T-cell (primary cell): ENCODE measurements around the gene MMP26. TPM values are rescaled to one million over a fixed set of nuclear protein-coding genes. Genes with fewer than 3 reads are reported as not detected.

Experiments
- ATAC-seq, 4 experiments: fragments of 200-7000 bp in 3 of 4; fragments of 150-1000 bp in 1 of 4; cut with Tn5 transposase; replicated peaks in 1 of 4; 1 replicate in 3 of 4; 2 replicates in 1 of 4; pipeline ENCODE4 v1.10.0; 2021; ENCODE audit warnings: moderate library complexity in 3 of 4, mild to moderate bottlenecking in 2 of 4, moderate number of reproducible peaks in 1 of 4
- CTCF ChIA-PET, 2 donors: fragments of 300-600 bp; sonication (Branson Sonifier 250); formaldehyde crosslinking; loops; one replicate each; lab custom pipeline; 2022; ENCODE audit warnings: antibody characterized with exemption in 2 of 2; lab: Charles Lee
- POLR2A ChIA-PET, 2 donors: fragments of 300-600 bp; sonication (Branson Sonifier 250); formaldehyde crosslinking; loops; one replicate each; lab custom pipeline; 2022; ENCODE audit warnings: antibody characterized with exemption in 2 of 2; lab: Charles Lee
- DNase-seq, 35 experiments: peaks; one replicate each; pipeline versions ENCODE4 v3.0.0 to v3.0.0-alpha.2; 2013 to 2023
- H3K27ac ChIP-seq: one replicate; pipeline ENCODE4 v1.5.1; 2013; ENCODE audit warnings: low read length
- H3K27me3 ChIP-seq, 2 experiments: replicated peaks in 1 of 2; 1 replicate in 1 of 2; 2 replicates in 1 of 2; pipeline versions ENCODE4 v1.6.1 to v1.7.0; 2013; ENCODE audit warnings: low read length in 1 of 2, mixed read lengths in 1 of 2; ENCODE audit not compliant: control insufficient read depth in 2 of 2, insufficient read depth in 2 of 2; ENCODE audit errors: extremely low read depth in 1 of 2
- H3K36me3 ChIP-seq, 2 donors: 1 replicate in 1 of 2; 2 replicates in 1 of 2; pipeline versions ENCODE4 v1.6.1 to v1.7.0; 2013; ENCODE audit warnings: low read length in 1 of 2; ENCODE audit not compliant: control insufficient read depth in 2 of 2, insufficient read depth in 1 of 2; ENCODE audit errors: extremely low read depth in 1 of 2
- H3K4me1 ChIP-seq, 2 experiments: 1 replicate in 1 of 2; 2 replicates in 1 of 2; pipeline versions ENCODE4 v1.6.1 to v1.7.0; 2013; ENCODE audit warnings: low read length in 2 of 2, mixed read lengths in 1 of 2; ENCODE audit not compliant: insufficient read depth in 2 of 2, control insufficient read depth in 1 of 2; ENCODE audit errors: extremely low read depth in 1 of 2
- H3K4me3 ChIP-seq, 2 donors: 1 replicate in 1 of 2; 2 replicates in 1 of 2; pipeline versions ENCODE4 v1.5.1 to v1.7.0; 2013; ENCODE audit warnings: mild to moderate bottlenecking in 2 of 2, low read length in 1 of 2, moderate library complexity in 1 of 2; ENCODE audit not compliant: control insufficient read depth in 1 of 2; ENCODE audit errors: extremely low read depth in 1 of 2
- H3K9me3 ChIP-seq: 2 replicates; pipeline ENCODE4 v1.7.0; 2013
- H3K27ac Mint-ChIP-seq, 2 donors: one replicate each; pipeline ENCODE4 v1.8.0; 2020 to 2021; ENCODE audit warnings: mild to moderate bottlenecking in 2 of 2, mixed read lengths in 2 of 2
- H3K27me3 Mint-ChIP-seq, 2 donors: one replicate each; pipeline ENCODE4 v1.8.0; 2021 to 2022; ENCODE audit warnings: mixed read lengths in 2 of 2
- H3K36me3 Mint-ChIP-seq: one replicate; pipeline ENCODE4 v1.8.0; 2021; ENCODE audit warnings: mixed read lengths
- H3K4me1 Mint-ChIP-seq, 3 donors: one replicate each; pipeline ENCODE4 v1.8.0; 2020 to 2022; ENCODE audit warnings: mixed read lengths in 3 of 3, mild to moderate bottlenecking in 1 of 3
- H3K4me3 Mint-ChIP-seq, 3 donors: one replicate each; pipeline ENCODE4 v1.8.0; 2020 to 2022; ENCODE audit warnings: mild to moderate bottlenecking in 3 of 3, mixed read lengths in 3 of 3, moderate library complexity in 3 of 3
- H3K9me3 Mint-ChIP-seq, 3 donors: one replicate each; pipeline ENCODE4 v1.8.0; 2020 to 2022; ENCODE audit warnings: mixed read lengths in 3 of 3
- WGBS: methylation state at CpG from one replicate; pipeline ENCODE4 v1.1.5; 2013; ENCODE audit warnings: missing lambda C conversion rate; ENCODE audit not compliant: insufficient coverage; 5-methylcytosine and 5-hydroxymethylcytosine counted together
- total RNA-seq, 35 experiments: library from RNA in 6 of 35; stranded (reverse) in 6 of 35; fragments of 120-200 nt in 1 of 35; gene quantifications; one replicate each; pipeline versions ENCODE4 v1.2.1 to v1.2.4 and lab custom pipeline; 2013 to 2026

Gene MMP26
- total RNA-seq, 5 donors from 2014 or later (not counting 1 experiment from before 2014, with no cell fraction given): not detected

GRCh38 chr11:4751201-4751600, 46.6 kb downstream of the MMP26 start:
- no peak for DNase-seq
- no peaks in the 10 kb centered on the region for H3K4me1 Mint-ChIP-seq
- no CpG with 5 or more reads among the region's 1 CpG for WGBS
- Histone ChIP-seq H3K4me3 (no peak overlapping the region), H3K27me3 (no peaks in the 10 kb centered on the region), H3K36me3 (no peaks in the 10 kb centered on the region), H3K9me3 (no peaks in the 10 kb centered on the region), H3K27ac (no peak overlapping the region), H3K4me1 (no peaks in the 10 kb centered on the region)
- H3K36me3 Mint-ChIP-seq: no peaks in the 10 kb centered on the region
- H3K4me3 Mint-ChIP-seq: no peak overlapping the region
- H3K27me3 Mint-ChIP-seq: peaks cover 6 to 11% of the 10 kb centered on the region in 2 donors
- no peak for ATAC-seq
- no peaks in the 10 kb centered on the region for H3K9me3 Mint-ChIP-seq
- ChIA-PET POLR2A (interaction anchor here in 1 of 2 donors (0.7 kb wide), 1 partner anchor 39 kb away, joined by 4 read pairs; no protein-coding TSS in a partner anchor), CTCF (no interaction called here)
- H3K27ac Mint-ChIP-seq: no peak overlapping the region

Other genes starting within 250 kb of the MMP26 start
- gene OR52K1, start 222.1 kb upstream of the MMP26 start, total RNA-seq: not detected
- gene OR52M1, start 159.6 kb upstream of the MMP26 start, total RNA-seq: not detected
- gene OR52I2, start 123.0 kb upstream of the MMP26 start, total RNA-seq: not detected
- not detected for gene OR52I1, start 110.7 kb upstream of the MMP26 start, total RNA-seq
- gene TRIM68, start 96.6 kb upstream of the MMP26 start, total RNA-seq: 10 to 100 TPM in 3 of 5 donors, 1 to 10 TPM in 2; 7.6 to 22.0 (median 17.4) TPM
- not detected for gene OR51D1, start 67.3 kb upstream of the MMP26 start, total RNA-seq
- gene OR51E1, start 60.8 kb upstream of the MMP26 start, total RNA-seq: not detected
- gene OR51E2, start 6.9 kb upstream of the MMP26 start, total RNA-seq: not detected
- not detected for gene OR51F1, start 65.2 kb downstream of the MMP26 start, total RNA-seq
- not detected for gene OR52R1, start 99.6 kb downstream of the MMP26 start, total RNA-seq
- not detected for gene OR51F2, start 116.5 kb downstream of the MMP26 start, total RNA-seq
- not detected for gene OR51S1, start 144.4 kb downstream of the MMP26 start, total RNA-seq
- not detected for gene OR51T1, start 177.1 kb downstream of the MMP26 start, total RNA-seq
- not detected for gene OR51A7, start 199.0 kb downstream of the MMP26 start, total RNA-seq
- not detected for gene OR51G2, start 214.6 kb downstream of the MMP26 start, total RNA-seq
- not detected for gene OR51G1, start 219.6 kb downstream of the MMP26 start, total RNA-seq
- gene OR51A4, start 242.8 kb downstream of the MMP26 start, total RNA-seq: not detected